HFFc6 (cell line): ENCODE measurements around the gene RAD51B. TPM values are rescaled to one million over a fixed set of nuclear protein-coding genes. Genes with fewer than 3 reads are reported as not detected.

ENCODE experiments used
- DNase-seq: peaks from one replicate; pipeline ENCODE4 v3.0.0-alpha.2; 2018
- H3K27ac Mint-ChIP-seq: 2 replicates; pipeline ENCODE4 v1.8.0; 2020; ENCODE audit warnings: mild to moderate bottlenecking, mixed read lengths
- H3K27me3 Mint-ChIP-seq: 2 replicates; pipeline ENCODE4 v1.8.0; 2021; ENCODE audit warnings: mild to moderate bottlenecking, moderate library complexity, mixed read lengths; ENCODE audit not compliant: insufficient read depth
- H3K36me3 Mint-ChIP-seq: 2 replicates; pipeline ENCODE4 v1.8.0; 2021; ENCODE audit warnings: low read depth, mixed read lengths
- H3K4me1 Mint-ChIP-seq: 2 replicates; pipeline ENCODE4 v1.8.0; 2020; ENCODE audit warnings: low read depth, mixed read lengths
- H3K4me3 Mint-ChIP-seq: 2 replicates; pipeline ENCODE4 v1.8.0; 2020; ENCODE audit warnings: mild to moderate bottlenecking, moderate library complexity, mixed read lengths
- H3K9me3 Mint-ChIP-seq: 2 replicates; pipeline ENCODE4 v1.8.0; 2020; ENCODE audit warnings: mild to moderate bottlenecking, mixed read lengths
- total RNA-seq, 6 experiments: library from RNA; stranded (reverse); fragmentation: NEBNext Ultra II Directional; extraction: Animal tissue kit (Norgen Biotek cat#: 25700); gene quantifications; 2 replicates in 1 of 6; 3 replicates in 5 of 6; pipeline ENCODE4 v1.2.3, GENCODE V29; 2021
- TF ChIP-seq, protein P1 (sequence below): fragments of 200-600 bp; sonication (generic); IDR thresholded peaks from 2 replicates; pipeline ENCODE4 v1.5.0; 2021; ENCODE audit warnings: antibody characterized with exemption, mild to moderate bottlenecking

RAD51B gene
- total RNA-seq, 6 experiments from 2014 or later = 7.1 to 12.4 (median 9.6) TPM

- TF ChIP-seq, protein P1, sequence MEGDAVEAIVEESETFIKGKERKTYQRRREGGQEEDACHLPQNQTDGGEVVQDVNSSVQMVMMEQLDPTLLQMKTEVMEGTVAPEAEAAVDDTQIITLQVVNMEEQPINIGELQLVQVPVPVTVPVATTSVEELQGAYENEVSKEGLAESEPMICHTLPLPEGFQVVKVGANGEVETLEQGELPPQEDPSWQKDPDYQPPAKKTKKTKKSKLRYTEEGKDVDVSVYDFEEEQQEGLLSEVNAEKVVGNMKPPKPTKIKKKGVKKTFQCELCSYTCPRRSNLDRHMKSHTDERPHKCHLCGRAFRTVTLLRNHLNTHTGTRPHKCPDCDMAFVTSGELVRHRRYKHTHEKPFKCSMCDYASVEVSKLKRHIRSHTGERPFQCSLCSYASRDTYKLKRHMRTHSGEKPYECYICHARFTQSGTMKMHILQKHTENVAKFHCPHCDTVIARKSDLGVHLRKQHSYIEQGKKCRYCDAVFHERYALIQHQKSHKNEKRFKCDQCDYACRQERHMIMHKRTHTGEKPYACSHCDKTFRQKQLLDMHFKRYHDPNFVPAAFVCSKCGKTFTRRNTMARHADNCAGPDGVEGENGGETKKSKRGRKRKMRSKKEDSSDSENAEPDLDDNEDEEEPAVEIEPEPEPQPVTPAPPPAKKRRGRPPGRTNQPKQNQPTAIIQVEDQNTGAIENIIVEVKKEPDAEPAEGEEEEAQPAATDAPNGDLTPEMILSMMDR = no peak
- Mint-ChIP-seq H3K27ac (no peak overlapping the region), H3K4me3 (no peak overlapping the region), H3K27me3 (no peaks in the 10 kb centered on the region), H3K36me3 (no peaks in the 10 kb centered on the region), H3K9me3 (no peaks in the 10 kb centered on the region), H3K4me1 (peaks cover 55% of the 10 kb centered on the region)
- DNase-seq = no peak
Observed at GRCh38 chr14:68390741-68391140, 571.2 kb downstream of the RAD51B start.

GRCh38 chr14:68391311-68392014 lies 571.9 kb downstream of the RAD51B start:
- Mint-ChIP-seq H3K9me3 (no peaks in the 10 kb centered on the region), H3K4me1 (peaks cover 62% of the 10 kb centered on the region), H3K27ac (no peak overlapping the region), H3K4me3 (no peak overlapping the region), H3K27me3 (no peaks in the 10 kb centered on the region), H3K36me3 (no peaks in the 10 kb centered on the region)
- DNase-seq = peak; percentile 44
- TF ChIP-seq, protein P1 = no peak

DNA sequence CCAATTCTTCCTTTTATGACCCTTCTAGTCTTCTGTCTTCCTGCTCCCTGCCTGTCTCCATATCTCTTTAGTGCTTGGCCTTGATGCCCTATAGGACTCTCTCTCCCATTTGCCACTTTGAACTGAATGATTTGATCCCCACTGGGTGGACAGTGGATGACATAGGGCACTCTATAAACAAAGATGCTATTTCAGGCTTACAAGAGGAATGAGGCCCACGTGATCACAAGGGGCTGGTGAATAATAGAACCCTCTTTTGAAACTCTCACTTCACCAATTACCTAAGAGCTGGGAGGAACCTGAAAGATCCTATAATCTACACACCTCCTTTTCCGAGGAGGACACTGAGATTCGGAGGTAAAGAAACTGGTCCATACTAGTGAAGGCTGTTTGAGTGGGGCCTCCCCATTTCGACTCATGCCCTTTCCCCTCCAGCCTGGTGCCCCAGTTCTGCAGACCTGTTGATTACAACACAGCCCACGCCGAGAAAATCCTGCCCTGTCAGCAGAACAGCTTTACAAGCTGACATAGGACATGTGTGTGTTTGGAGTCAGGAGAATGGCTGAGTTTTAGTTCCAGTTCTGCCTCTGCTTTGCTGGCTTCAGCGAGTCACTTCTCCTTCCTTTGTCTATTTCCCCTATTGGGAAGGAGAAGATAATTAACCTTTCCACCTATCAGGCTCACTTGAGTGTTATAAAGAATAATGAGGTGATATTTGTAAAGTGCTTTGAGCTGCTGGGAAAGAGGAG lies 573.0 kb downstream of the RAD51B start:
- TF ChIP-seq, protein P1 = no peak
- no peak for DNase-seq
- Mint-ChIP-seq H3K36me3 (no peaks in the 10 kb centered on the region), H3K27ac (0 out of 2 replicates have a peak overlapping the region, but pooled peaks have one; percentile 2), H3K27me3 (no peaks in the 10 kb centered on the region), H3K4me3 (no peak overlapping the region), H3K4me1 (peaks cover 68% of the 10 kb centered on the region), H3K9me3 (no peaks in the 10 kb centered on the region)

GRCh38 chr14:68393259-68393658 lies 573.7 kb downstream of the RAD51B start:
- Mint-ChIP-seq H3K4me1 (peaks cover 75% of the 10 kb centered on the region), H3K27me3 (no peaks in the 10 kb centered on the region), H3K27ac (no peak overlapping the region), H3K9me3 (no peaks in the 10 kb centered on the region), H3K36me3 (no peaks in the 10 kb centered on the region), H3K4me3 (no peak overlapping the region)
- TF ChIP-seq, protein P1 = no peak
- no peak for DNase-seq

DNA sequence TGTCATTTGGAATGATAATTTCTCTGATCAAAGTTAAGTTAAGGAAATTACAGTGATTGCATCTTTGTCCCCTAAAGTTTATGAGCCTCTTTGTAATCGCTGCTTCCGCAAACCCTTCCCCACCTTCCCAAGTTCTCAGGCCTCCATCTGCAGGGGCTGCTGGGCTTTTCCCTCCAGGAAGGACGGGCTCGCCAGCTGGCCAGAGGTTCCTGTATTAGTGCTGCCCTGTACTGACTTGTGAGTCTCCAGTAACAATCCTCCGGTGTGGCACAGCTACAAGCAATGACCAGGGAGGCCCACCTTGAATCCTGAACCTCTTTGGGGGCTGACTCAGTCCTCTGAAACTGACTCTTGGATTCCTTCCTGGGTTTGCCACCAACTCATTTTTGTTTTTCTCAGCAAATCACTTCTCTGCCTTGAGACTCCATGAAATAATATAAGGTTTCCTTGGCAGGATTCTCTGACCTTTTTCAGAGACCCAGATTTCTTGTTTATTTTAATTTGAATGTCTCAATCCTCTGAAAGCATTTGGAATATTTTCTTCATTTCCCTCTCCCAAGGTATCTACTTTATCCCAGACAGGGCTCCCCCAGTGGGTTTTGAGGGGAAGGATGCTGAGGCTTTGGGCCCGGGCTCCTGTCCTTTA lies 574.7 kb downstream of the RAD51B start:
- H3K4me3 Mint-ChIP-seq = no peak overlapping the region
- H3K27ac Mint-ChIP-seq = no peak overlapping the region
- no peaks in the 10 kb centered on the region for H3K9me3 Mint-ChIP-seq
- TF ChIP-seq, protein P1 = no peak
- no peak for DNase-seq
- no peaks in the 10 kb centered on the region for H3K27me3 Mint-ChIP-seq
- H3K4me1 Mint-ChIP-seq = peaks cover 81% of the 10 kb centered on the region
- H3K36me3 Mint-ChIP-seq = no peaks in the 10 kb centered on the region
